Prostate gland (tissue), 2 donors: Measurements from ENCODE around the gene RAB5B.

ENCODE experiments used
- POLR2A ChIP-seq: fragments of 450-650 bp; IDR thresholded peaks from one replicate; pipeline ENCODE4 v1.6.1; 2016; ENCODE audit warnings: antibody characterized with exemption, mild to moderate bottlenecking
- POLR2AphosphoS5 ChIP-seq: sonication (generic); formaldehyde crosslinking; IDR thresholded peaks from one replicate; pipeline ENCODE4 v1.6.1; 2017; ENCODE audit warnings: antibody characterized with exemption
- TF ChIP-seq, protein P1 (sequence below), 4 experiments: fragments of 200-600 bp in 2 of 4; fragments of 450-650 bp in 2 of 4; sonication (generic) in 2 of 4; IDR thresholded peaks; 1 replicate in 3 of 4; 2 replicates in 1 of 4; pipeline ENCODE4 v1.5.1; 2016 to 2019; ENCODE audit warnings: antibody characterized with exemption in 4 of 4, mild to moderate bottlenecking in 2 of 4, moderate library complexity in 2 of 4

DNA sequence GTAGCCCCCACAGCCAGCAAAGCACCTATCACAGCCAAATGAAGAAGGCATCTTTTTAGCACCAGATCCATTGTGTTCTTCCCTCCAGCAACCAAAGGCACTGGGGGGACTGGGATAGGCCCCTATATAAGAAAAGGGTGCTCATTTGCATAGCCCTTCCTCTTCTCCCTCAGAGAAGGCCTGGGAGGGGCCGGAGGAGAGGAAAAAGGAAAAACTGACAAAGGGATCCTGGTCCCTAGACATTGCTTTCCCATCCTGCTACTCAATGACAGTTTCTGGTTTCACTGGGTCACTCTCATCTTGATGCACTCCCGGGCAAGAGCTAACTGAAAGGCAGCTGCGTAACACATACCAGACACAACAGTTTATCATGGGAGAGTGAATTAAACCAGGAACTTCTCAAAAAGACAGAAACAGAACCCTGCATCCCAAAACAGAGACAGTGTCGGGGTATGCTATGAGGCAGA lies 7.9 kb upstream of the RAB5B start, which contains the start of gene PMEL:
- TF ChIP-seq POLR2AphosphoS5, result no peak
- TF ChIP-seq POLR2A, result no peak
- TF ChIP-seq, protein P1, sequence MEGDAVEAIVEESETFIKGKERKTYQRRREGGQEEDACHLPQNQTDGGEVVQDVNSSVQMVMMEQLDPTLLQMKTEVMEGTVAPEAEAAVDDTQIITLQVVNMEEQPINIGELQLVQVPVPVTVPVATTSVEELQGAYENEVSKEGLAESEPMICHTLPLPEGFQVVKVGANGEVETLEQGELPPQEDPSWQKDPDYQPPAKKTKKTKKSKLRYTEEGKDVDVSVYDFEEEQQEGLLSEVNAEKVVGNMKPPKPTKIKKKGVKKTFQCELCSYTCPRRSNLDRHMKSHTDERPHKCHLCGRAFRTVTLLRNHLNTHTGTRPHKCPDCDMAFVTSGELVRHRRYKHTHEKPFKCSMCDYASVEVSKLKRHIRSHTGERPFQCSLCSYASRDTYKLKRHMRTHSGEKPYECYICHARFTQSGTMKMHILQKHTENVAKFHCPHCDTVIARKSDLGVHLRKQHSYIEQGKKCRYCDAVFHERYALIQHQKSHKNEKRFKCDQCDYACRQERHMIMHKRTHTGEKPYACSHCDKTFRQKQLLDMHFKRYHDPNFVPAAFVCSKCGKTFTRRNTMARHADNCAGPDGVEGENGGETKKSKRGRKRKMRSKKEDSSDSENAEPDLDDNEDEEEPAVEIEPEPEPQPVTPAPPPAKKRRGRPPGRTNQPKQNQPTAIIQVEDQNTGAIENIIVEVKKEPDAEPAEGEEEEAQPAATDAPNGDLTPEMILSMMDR (IDR thresholded peaks at IDR 0.05), result no peak
